ENCODE measurements around the gene CKM.
A peak's percentile ranks its signal among the peaks of the same experiment; 100 is the strongest.

CKM gene

DNA sequence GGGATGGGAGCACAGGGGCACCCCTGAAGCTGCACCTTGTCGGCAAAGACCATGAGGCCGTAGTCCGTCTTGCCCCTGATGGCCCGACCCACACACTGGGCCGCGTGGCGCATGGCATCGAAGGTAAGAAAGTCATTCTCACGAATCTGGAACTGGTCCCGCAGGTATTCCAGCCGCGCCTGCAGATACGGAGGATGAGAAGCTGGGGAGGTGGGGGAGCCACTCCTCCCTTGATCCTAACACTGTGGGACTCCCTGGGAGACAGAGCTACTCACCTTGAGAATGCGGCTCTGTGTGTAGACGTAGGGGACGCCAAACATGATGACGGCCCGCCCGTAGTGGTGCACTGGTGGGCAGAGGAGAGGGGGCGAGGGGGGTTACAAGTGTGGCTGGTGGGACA, 29.8 kb upstream of the CKM start:
- Histone ChIP-seq H3K36me3 (peaks cover 65% of the 10 kb centered on the region), H3K27me3 (ENCODE audit: insufficient read depth, low read depth, severe bottlenecking) (no peaks in the 10 kb centered on the region), H3K9me3 (ENCODE audit: severe bottlenecking) (no peaks in the 10 kb centered on the region), H3K4me3 (ENCODE audit: low read depth, low read length) (no peak overlapping the region), H3K27ac (no peak overlapping the region)
- TF ChIP-seq CTCF (IDR thresholded peaks at IDR 0.05; ENCODE audit: low read depth, low read length) = no peak
- DNase-seq = no peak

GRCh38 chr19:45352062-45352461, 29.4 kb upstream of the CKM start:
- H3K36me3 ChIP-seq = peaks cover 63% of the 10 kb centered on the region
- no peak for TF ChIP-seq CTCF (IDR thresholded peaks at IDR 0.05; ENCODE audit: low read depth, low read length)

DNA sequence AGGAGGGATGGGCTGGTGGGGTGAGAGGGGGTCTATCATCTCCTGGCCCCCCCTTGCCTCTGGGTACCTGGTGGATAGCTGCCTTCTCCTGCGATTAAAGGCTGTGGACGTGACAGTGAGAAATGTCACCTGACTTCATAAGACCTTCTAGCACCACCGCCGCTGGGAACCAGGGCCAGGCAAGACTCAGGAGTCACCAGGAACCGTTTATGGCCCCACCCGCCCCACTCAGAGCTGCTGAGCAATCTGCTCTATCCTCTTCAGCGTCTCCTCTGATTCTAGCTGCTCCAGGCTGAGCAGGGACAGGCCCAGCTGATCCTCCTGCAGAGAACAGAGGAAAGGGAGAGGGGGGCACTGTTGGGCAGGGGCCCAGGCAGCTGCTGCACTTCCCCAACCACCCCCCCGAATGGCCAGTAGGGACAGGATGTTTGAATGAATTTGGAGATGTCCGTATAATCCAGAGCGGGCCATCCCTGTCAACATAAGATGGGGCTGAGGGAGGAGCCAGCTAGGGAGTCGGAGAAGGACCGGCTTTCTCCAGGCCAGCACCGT, 28.8 kb upstream of the CKM start:
- H3K27ac ChIP-seq = 0 out of 2 replicates have a peak overlapping the region, but pooled peaks have one; percentile 8
- H3K27me3 ChIP-seq (ENCODE audit: insufficient read depth, low read depth, severe bottlenecking) = no peaks in the 10 kb centered on the region
- H3K9me3 ChIP-seq (ENCODE audit: severe bottlenecking) = no peaks in the 10 kb centered on the region
- H3K36me3 ChIP-seq = peaks cover 57% of the 10 kb centered on the region
- H3K4me3 ChIP-seq (ENCODE audit: low read depth, low read length) = no peak overlapping the region
- peak; percentile 46 for DNase-seq
- no peak for TF ChIP-seq CTCF (IDR thresholded peaks at IDR 0.05; ENCODE audit: low read depth, low read length)

More at GRCh38 chr19:45352062-45352461, 29.4 kb upstream of the CKM start:
- peak overlapping the region; percentile 8; the same call in 1 of the 2 replicates for H3K27ac ChIP-seq
- no peak overlapping the region for H3K4me3 ChIP-seq (ENCODE audit: low read depth, low read length)
- no peak for DNase-seq
- H3K9me3 ChIP-seq (ENCODE audit: severe bottlenecking) = no peaks in the 10 kb centered on the region
- H3K27me3 ChIP-seq (ENCODE audit: insufficient read depth, low read depth, severe bottlenecking) = no peaks in the 10 kb centered on the region

DNA sequence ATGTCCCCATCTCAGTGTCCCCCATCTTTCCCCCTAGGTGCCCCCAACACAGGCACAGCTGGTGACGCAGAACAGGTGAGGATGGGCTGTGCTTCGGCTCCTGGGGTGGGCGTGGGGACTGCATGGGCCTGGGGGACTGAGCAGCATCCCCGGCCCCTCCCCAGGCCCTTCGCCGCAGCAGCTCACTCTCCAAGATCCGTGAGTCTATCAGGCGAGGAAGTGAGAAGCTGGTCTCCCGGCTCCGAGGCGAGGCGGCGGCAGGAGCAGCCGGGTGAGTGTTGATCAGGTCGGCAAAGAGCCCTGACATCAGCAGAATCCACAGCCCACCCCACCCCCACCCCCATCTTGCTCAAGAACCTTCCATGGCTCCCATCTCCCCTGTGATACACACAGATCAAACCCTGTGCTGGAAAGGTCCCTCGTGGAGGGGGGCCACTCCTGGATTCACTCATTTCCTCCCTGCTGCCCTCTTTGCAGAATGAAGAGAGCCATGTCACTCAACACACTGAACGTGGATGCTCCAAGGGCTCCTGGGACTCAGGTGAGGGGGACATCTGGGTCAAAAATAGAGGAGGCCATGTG, 27.9 kb upstream of the CKM start:
- H3K36me3 ChIP-seq = peaks cover 48% of the 10 kb centered on the region
- no peak for TF ChIP-seq CTCF (IDR thresholded peaks at IDR 0.05; ENCODE audit: low read depth, low read length)

GRCh38 chr19:45349430-45349941, 26.8 kb upstream of the CKM start:
- no peaks in the 10 kb centered on the region for H3K9me3 ChIP-seq (ENCODE audit: severe bottlenecking)
- H3K36me3 ChIP-seq = peaks cover 40% of the 10 kb centered on the region
- H3K27me3 ChIP-seq (ENCODE audit: insufficient read depth, low read depth, severe bottlenecking) = no peaks in the 10 kb centered on the region
- TF ChIP-seq CTCF (IDR thresholded peaks at IDR 0.05; ENCODE audit: low read depth, low read length) = no peak
- H3K27ac ChIP-seq = no peak overlapping the region
- no peak overlapping the region for H3K4me3 ChIP-seq (ENCODE audit: low read depth, low read length)
- no peak for DNase-seq

More for the DNA sequence above, 27.9 kb upstream of the CKM start:
- no peak overlapping the region for H3K4me3 ChIP-seq (ENCODE audit: low read depth, low read length)
- no peaks in the 10 kb centered on the region for H3K9me3 ChIP-seq (ENCODE audit: severe bottlenecking)
- no peak overlapping the region for H3K27ac ChIP-seq
- no peak for DNase-seq
- no peaks in the 10 kb centered on the region for H3K27me3 ChIP-seq (ENCODE audit: insufficient read depth, low read depth, severe bottlenecking)

GRCh38 chr19:45349126-45349415, 26.4 kb upstream of the CKM start:
- Histone ChIP-seq H3K27me3 (ENCODE audit: insufficient read depth, low read depth, severe bottlenecking) (no peaks in the 10 kb centered on the region), H3K27ac (no peak overlapping the region), H3K4me3 (ENCODE audit: low read depth, low read length) (no peak overlapping the region), H3K36me3 (peaks cover 36% of the 10 kb centered on the region), H3K9me3 (ENCODE audit: severe bottlenecking) (no peaks in the 10 kb centered on the region)
- no peak for DNase-seq
- TF ChIP-seq CTCF (IDR thresholded peaks at IDR 0.05; ENCODE audit: low read depth, low read length) = no peak
